Measurements from ENCODE around the gene B3GALT5. TPM values are rescaled to one million over a fixed set of nuclear protein-coding genes. Genes with fewer than 3 reads are reported as not detected.

B3GALT5 gene
- total RNA-seq, 1 donor from 2014 or later: not detected

DNA sequence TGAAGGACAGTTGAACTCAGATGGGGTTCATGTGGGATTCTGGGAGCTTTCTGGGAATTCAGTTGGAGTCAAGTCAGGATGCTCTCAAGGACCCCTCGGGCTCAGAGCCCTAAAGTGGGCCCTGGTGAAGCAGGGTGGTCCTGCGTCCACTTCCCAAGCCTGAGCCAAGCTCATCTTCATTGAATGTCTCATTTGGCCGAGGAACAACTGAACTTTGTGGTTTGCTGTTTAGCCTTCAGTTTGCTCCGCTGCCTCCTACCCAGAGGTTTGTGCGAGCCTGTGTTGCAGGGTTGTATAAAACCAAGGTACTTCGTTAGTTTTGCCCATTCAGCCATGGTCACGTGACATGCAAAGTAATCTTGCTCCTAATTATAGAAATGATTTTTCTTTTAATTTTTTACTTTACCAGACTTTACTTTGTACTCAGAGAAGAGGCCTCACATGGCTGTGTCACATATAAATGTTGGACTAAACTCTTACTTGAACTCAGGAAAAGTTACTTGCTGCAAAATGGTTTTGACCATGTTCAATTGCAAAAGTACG, 49.7 kb downstream of the B3GALT5 start:
- TF ChIP-seq, protein P1, sequence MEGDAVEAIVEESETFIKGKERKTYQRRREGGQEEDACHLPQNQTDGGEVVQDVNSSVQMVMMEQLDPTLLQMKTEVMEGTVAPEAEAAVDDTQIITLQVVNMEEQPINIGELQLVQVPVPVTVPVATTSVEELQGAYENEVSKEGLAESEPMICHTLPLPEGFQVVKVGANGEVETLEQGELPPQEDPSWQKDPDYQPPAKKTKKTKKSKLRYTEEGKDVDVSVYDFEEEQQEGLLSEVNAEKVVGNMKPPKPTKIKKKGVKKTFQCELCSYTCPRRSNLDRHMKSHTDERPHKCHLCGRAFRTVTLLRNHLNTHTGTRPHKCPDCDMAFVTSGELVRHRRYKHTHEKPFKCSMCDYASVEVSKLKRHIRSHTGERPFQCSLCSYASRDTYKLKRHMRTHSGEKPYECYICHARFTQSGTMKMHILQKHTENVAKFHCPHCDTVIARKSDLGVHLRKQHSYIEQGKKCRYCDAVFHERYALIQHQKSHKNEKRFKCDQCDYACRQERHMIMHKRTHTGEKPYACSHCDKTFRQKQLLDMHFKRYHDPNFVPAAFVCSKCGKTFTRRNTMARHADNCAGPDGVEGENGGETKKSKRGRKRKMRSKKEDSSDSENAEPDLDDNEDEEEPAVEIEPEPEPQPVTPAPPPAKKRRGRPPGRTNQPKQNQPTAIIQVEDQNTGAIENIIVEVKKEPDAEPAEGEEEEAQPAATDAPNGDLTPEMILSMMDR (IDR thresholded peaks at IDR 0.05): no peak
- CTCF ChIA-PET: no interaction called here
- no peak overlapping the region for H3K4me3 Mint-ChIP-seq
- intact Hi-C loops (cut with micrococcal nuclease): no loop called here
- no peak for DNase-seq
- no peaks in the 10 kb centered on the region for H3K27me3 Mint-ChIP-seq
- H3K4me1 Mint-ChIP-seq: no peaks in the 10 kb centered on the region
- no peaks in the 10 kb centered on the region for H3K36me3 Mint-ChIP-seq (ENCODE audit: low read depth)
- POLR2A ChIA-PET: no interaction called here
- H3K9me3 Mint-ChIP-seq: no peaks in the 10 kb centered on the region
- no peak overlapping the region for H3K27ac Mint-ChIP-seq
- ATAC-seq (ENCODE audit: low read depth): no peak

DNA sequence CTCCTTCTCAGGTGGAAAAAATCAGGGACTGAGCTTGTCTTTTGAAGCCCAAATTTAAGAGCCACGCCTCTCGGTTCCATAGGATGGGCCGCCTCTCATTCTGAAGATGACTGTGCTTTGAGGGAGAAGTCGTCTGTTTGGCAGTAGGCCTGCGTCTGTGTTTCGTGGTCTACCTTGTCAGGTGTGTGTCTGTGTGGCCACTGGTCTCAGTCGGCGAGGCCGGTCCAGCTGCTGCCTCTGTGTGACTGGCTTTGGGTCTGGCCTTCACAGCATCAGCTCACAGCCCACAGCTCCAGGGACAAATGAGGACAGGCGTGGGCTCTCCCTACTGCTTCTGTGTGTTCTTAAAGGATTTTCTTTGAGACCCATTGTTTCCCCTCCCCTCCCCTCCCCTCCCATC, 50.3 kb downstream of the B3GALT5 start:
- POLR2A ChIA-PET: no interaction called here
- H3K4me1 Mint-ChIP-seq: no peaks in the 10 kb centered on the region
- no peak overlapping the region for H3K4me3 Mint-ChIP-seq
- CTCF ChIA-PET: no interaction called here
- H3K27ac Mint-ChIP-seq: no peak overlapping the region
- no peak for DNase-seq
- H3K9me3 Mint-ChIP-seq: no peaks in the 10 kb centered on the region
- ATAC-seq (ENCODE audit: low read depth): no peak
- no peaks in the 10 kb centered on the region for H3K27me3 Mint-ChIP-seq
- no peaks in the 10 kb centered on the region for H3K36me3 Mint-ChIP-seq (ENCODE audit: low read depth)
- intact Hi-C loops (cut with micrococcal nuclease): no loop called here
- TF ChIP-seq, protein P1 (IDR thresholded peaks at IDR 0.05): no peak

DNA sequence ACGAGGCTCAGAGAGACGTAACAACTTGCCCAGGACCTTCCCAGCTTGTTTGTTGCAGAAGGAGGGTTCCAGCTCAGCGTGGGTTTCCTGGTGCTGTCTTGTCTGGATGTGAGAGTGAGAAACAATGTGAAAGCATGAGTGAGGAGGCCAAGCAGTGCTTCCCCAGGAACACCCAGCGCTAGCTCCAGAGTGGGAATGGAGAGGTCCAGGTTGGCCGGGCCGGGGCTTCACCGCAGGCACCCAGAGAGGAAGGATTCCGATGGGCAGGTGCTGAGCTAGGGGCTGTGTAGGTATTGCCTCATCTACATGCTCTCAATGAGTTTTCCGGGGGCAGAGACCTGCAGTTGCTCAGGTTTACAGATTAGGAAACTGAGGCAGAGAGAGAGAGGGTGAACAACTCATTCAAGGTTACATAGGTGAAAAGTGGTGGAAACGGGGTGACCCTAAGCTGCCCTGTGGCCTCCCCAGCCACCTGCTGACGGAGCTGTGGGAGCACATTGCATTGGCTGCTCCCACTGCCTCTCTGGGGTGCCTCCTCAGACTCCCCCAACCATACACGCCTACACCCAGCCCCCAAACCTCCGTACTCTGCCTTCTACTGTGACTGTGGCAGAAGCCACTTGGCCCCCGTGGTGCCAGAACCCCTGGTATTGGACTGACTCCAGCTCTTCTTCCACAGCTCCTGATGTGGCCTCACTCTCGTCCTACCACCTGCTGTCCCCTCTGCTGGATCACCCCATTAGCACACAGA, 51.2 kb downstream of the B3GALT5 start:
- Mint-ChIP-seq H3K4me3 (no peak overlapping the region), H3K27ac (no peak overlapping the region), H3K27me3 (no peaks in the 10 kb centered on the region), H3K36me3 (ENCODE audit: low read depth) (no peaks in the 10 kb centered on the region), H3K9me3 (no peaks in the 10 kb centered on the region), H3K4me1 (no peaks in the 10 kb centered on the region)
- TF ChIP-seq, protein P1 (IDR thresholded peaks at IDR 0.05): no peak
- ChIA-PET POLR2A (no interaction called here), CTCF (no interaction called here)
- intact Hi-C loops (cut with micrococcal nuclease): no loop called here
- ATAC-seq (ENCODE audit: low read depth) (no peak), DNase-seq (no peak)

DNA sequence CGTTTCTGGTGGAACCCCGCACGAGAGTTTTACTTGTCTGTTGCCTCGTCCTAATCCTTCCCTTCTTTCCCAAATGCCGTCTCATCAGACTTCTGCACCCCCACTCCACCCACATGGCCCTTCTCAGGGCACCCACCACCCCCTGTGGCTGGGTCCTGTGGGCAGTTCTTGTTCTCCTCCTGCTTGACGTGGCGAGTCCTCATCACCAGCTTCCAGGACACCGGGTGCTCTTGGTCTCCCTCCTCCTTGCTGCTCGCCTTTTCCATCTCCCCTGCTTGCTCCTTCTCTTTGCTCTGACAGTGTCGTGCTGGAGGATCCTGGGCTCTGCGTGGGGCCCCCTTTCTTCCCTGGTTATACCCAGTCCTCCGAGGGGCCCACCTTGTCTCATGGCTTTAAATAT, 51.8 kb downstream of the B3GALT5 start:
- no peak overlapping the region for H3K4me3 Mint-ChIP-seq
- ATAC-seq (ENCODE audit: low read depth): no peak
- DNase-seq: no peak
- H3K27ac Mint-ChIP-seq: no peak overlapping the region
- no peaks in the 10 kb centered on the region for H3K4me1 Mint-ChIP-seq
- intact Hi-C loops (cut with micrococcal nuclease): no loop called here
- CTCF ChIA-PET: no interaction called here
- H3K36me3 Mint-ChIP-seq (ENCODE audit: low read depth): no peaks in the 10 kb centered on the region
- no peaks in the 10 kb centered on the region for H3K9me3 Mint-ChIP-seq
- H3K27me3 Mint-ChIP-seq: no peaks in the 10 kb centered on the region
- TF ChIP-seq, protein P1 (IDR thresholded peaks at IDR 0.05): no peak
- POLR2A ChIA-PET: no interaction called here

DNA sequence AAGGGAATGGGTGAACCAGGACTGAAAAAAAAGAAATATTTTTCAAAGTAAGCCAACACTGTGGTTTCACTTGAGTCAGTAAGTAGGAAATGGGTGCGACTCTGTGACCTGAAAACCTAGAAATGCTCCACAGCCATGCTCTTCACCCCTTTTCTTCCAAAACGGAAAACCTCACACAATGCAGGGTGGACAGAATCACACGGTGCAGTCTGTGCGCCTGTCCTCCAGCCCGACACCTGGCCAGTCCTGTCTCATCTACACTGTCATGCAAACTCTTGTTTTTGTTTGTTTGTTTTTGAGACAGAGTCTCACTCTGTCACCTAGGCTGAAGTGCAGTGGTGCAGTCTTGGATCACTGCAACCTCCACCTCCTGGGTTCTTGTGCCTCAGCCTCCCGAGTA, 53.3 kb downstream of the B3GALT5 start:
- ChIA-PET CTCF (no interaction called here), POLR2A (no interaction called here)
- Mint-ChIP-seq H3K27ac (no peak overlapping the region), H3K9me3 (no peaks in the 10 kb centered on the region), H3K27me3 (no peaks in the 10 kb centered on the region), H3K4me1 (no peaks in the 10 kb centered on the region), H3K4me3 (no peak overlapping the region), H3K36me3 (ENCODE audit: low read depth) (no peaks in the 10 kb centered on the region)
- ATAC-seq (ENCODE audit: low read depth) (no peak), DNase-seq (no peak)
- intact Hi-C loops (cut with micrococcal nuclease): no loop called here
- TF ChIP-seq, protein P1 (IDR thresholded peaks at IDR 0.05): no peak
